ENCODE data around the gene SYS1.

- TF ChIP-seq POLR2A (IDR thresholded peaks at IDR 0.05; ENCODE audit: low read depth) = no peak
- TF ChIP-seq CTCF (IDR thresholded peaks at IDR 0.05) = no peak
Measured at GRCh38 chr20:45342855-45343531, 20.0 kb upstream of the SYS1 start.

All from esophagus muscularis mucosa (tissue), 3 donors.